HEK293T (cell line): Measurements from ENCODE around the gene GINS1.

Experiments used
- BHLHE40 ChIP-seq: fragments of 450-650 bp; IDR thresholded peaks from 2 replicates; pipeline ENCODE4 v1.6.1; 2016; ENCODE audit warnings: mild to moderate bottlenecking, moderate library complexity, borderline replicate concordance
- ELF4 ChIP-seq: fragments of 450-650 bp; IDR thresholded peaks from 2 replicates; pipeline ENCODE4 v1.6.1; 2017; ENCODE audit warnings: antibody characterized with exemption
- L3MBTL2 ChIP-seq: fragments of 450-650 bp; conservative IDR thresholded peaks from 2 replicates; pipeline ENCODE4 v1.6.1; 2016; ENCODE audit warnings: mild to moderate bottlenecking
- NFRKB ChIP-seq: fragments of 450-650 bp; IDR thresholded peaks from 2 replicates; pipeline ENCODE4 v1.6.1; 2016; ENCODE audit warnings: mild to moderate bottlenecking, moderate library complexity
- SP1 ChIP-seq: fragments of 450-650 bp; IDR thresholded peaks from 2 replicates; pipeline ENCODE4 v1.6.1; 2017

- TF ChIP-seq BHLHE40, result no peak
- TF ChIP-seq SP1, result no peak
- TF ChIP-seq NFRKB, result no peak
- TF ChIP-seq L3MBTL2, result no peak
- TF ChIP-seq ELF4, result no peak
Observed at GRCh38 chr20:25424536-25424935, 17.1 kb downstream of the GINS1 start.
